CD8-positive, alpha-beta memory T cell (primary cell): ENCODE data around the gene NEK7. TPM values are rescaled to one million over a fixed set of nuclear protein-coding genes. Genes with fewer than 3 reads are reported as not detected.

Experiments used
- CTCF ChIA-PET: fragments of 350-600 bp; sonication (Branson Sonifier 250); formaldehyde crosslinking; loops from one replicate; lab custom pipeline; 2021; ENCODE audit warnings: antibody characterized with exemption; lab: Charles Lee
- POLR2A ChIA-PET: fragments of 350-600 bp; sonication (Branson Sonifier 250); formaldehyde crosslinking; loops from one replicate; lab custom pipeline; 2021; ENCODE audit warnings: antibody characterized with exemption; lab: Charles Lee
- DNase-seq, 5 donors: peaks; one replicate each; pipeline versions ENCODE4 v3.0.0 to v3.0.0-alpha.2; 2020 to 2022; ENCODE audit warnings: mixed read lengths in 1 of 5
- H3K27ac ChIP-seq: one replicate; pipeline ENCODE4 v1.7.0; 2013; ENCODE audit warnings: low read depth, mild to moderate bottlenecking, low read length, moderate library complexity
- H3K27me3 ChIP-seq: 2 replicates; pipeline ENCODE4 v1.7.0; 2013; ENCODE audit warnings: low read length, mild to moderate bottlenecking; ENCODE audit not compliant: insufficient read depth, poor library complexity, severe bottlenecking
- H3K36me3 ChIP-seq: 2 replicates; pipeline ENCODE4 v1.7.0; 2013; ENCODE audit warnings: mild to moderate bottlenecking, low read length, moderate library complexity; ENCODE audit not compliant: insufficient read depth
- H3K4me1 ChIP-seq: 2 replicates; pipeline ENCODE4 v1.7.0; 2013; ENCODE audit warnings: mild to moderate bottlenecking, low read length, moderate library complexity; ENCODE audit not compliant: insufficient read depth
- H3K4me3 ChIP-seq: 2 replicates; pipeline ENCODE4 v1.7.0; 2013; ENCODE audit warnings: mild to moderate bottlenecking, low read length
- H3K9me3 ChIP-seq: 2 replicates; pipeline ENCODE4 v1.7.0; 2013; ENCODE audit warnings: mild to moderate bottlenecking, low read length
- H3K27ac Mint-ChIP-seq, 8 donors: one replicate each; pipeline ENCODE4 v1.8.0; 2020 to 2021; ENCODE audit warnings: mixed read lengths in 8 of 8, mild to moderate bottlenecking in 6 of 8, inconsistent platforms in 3 of 8, moderate library complexity in 3 of 8
- H3K27me3 Mint-ChIP-seq, 2 donors: one replicate each; pipeline ENCODE4 v1.8.0; 2020 to 2021; ENCODE audit warnings: mixed read lengths in 2 of 2, mild to moderate bottlenecking in 1 of 2, moderate library complexity in 1 of 2
- H3K36me3 Mint-ChIP-seq, 3 donors: one replicate each; pipeline ENCODE4 v1.8.0; 2020 to 2021; ENCODE audit warnings: mixed read lengths in 3 of 3, inconsistent platforms in 1 of 3, mild to moderate bottlenecking in 1 of 3
- H3K4me1 Mint-ChIP-seq, 3 donors: one replicate each; pipeline ENCODE4 v1.8.0; 2020 to 2021; ENCODE audit warnings: mixed read lengths in 3 of 3, inconsistent platforms in 1 of 3, mild to moderate bottlenecking in 1 of 3
- H3K4me3 Mint-ChIP-seq, 7 donors: one replicate each; pipeline ENCODE4 v1.8.0; 2020 to 2021; ENCODE audit warnings: mixed read lengths in 7 of 7, mild to moderate bottlenecking in 6 of 7, moderate library complexity in 4 of 7, inconsistent platforms in 2 of 7
- H3K9me3 Mint-ChIP-seq, 5 donors: one replicate each; pipeline ENCODE4 v1.8.0; 2020 to 2022; ENCODE audit warnings: mixed read lengths in 5 of 5, mild to moderate bottlenecking in 3 of 5, moderate library complexity in 2 of 5, inconsistent platforms in 1 of 5
- polyA plus RNA-seq: library from polyadenylated mRNA; unstranded; fragments of 300-500 nt; fragmentation: Illumina TruSeq; gene quantifications from one replicate; pipeline ENCODE4 v1.2.3, GENCODE V29; 2021
- total RNA-seq, 2 experiments: library from RNA; stranded (reverse); gene quantifications; one replicate each; pipeline ENCODE4 v1.2.3, GENCODE V29; 2021

The NEK7 gene
- total and polyA plus RNA-seq, 3 experiments from 2014 or later, result 64.7 to 80.8 (median 68.6) TPM

DNA sequence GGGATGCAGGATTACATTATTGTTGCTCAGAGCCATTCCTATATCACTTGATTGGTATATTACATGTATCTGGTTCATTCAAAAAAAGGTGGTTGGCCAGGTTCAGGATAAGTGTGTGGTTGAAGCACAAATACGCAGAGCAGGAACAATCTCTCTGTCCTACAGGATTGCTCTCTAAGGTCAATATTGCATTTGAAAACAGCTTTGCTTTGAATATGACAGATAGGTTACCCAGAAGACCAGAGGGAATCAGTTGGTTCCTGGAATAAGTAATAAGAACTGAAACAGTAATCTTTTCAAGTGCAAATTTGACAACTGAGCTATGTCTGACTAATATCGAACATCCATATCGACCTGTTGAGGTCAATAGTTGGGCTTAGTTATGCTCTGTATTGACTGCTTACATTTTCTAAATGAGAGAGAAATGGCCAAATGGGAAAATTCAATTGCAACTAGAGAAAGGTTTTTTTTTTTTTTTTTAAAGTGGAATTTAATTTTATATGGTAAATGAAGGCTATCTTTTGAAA, 206.9 kb downstream of the NEK7 start:
- Mint-ChIP-seq H3K27me3 (peaks cover 0 to 3% of the 10 kb centered on the region in 2 donors), H3K4me3 (no peak overlapping the region), H3K4me1 (peaks cover 0 to 3% (median 0%) of the 10 kb centered on the region in 3 donors), H3K36me3 (peaks cover 0 to 18% (median 0%) of the 10 kb centered on the region in 3 donors), H3K9me3 (peaks cover 3 to 11% (median 9%) of the 10 kb centered on the region in 5 donors), H3K27ac (no peak overlapping the region)
- CTCF ChIA-PET, result no interaction called here
- Histone ChIP-seq H3K4me1 (no peaks in the 10 kb centered on the region), H3K4me3 (no peak overlapping the region), H3K36me3 (no peaks in the 10 kb centered on the region), H3K27me3 (no peaks in the 10 kb centered on the region), H3K9me3 (no peaks in the 10 kb centered on the region), H3K27ac (no peak overlapping the region)
- no peak for DNase-seq
- POLR2A ChIA-PET, result no interaction called here

DNA sequence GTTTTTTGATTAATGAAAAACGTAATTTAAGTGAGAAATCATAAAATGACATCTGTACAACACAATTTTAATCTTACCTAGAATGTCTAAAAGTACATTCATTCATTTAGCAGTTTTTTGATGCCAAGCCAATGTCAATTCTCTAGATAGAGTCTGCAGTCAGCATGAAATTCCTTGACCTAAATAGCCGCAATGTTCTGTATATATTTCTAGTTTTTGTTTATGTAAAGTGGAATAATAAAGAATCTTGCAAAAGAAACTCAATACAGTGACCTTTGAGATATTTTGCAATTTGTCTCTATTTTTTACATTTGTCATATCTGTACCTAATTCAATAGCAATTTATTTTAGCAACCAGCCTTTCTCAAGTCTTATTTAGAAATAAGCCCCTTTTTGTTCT, 207.7 kb downstream of the NEK7 start:
- Histone ChIP-seq H3K4me3 (no peak overlapping the region), H3K36me3 (no peaks in the 10 kb centered on the region), H3K27ac (no peak overlapping the region), H3K27me3 (no peaks in the 10 kb centered on the region), H3K4me1 (no peaks in the 10 kb centered on the region), H3K9me3 (no peaks in the 10 kb centered on the region)
- H3K9me3 Mint-ChIP-seq, result peaks cover 6 to 18% (median 14%) of the 10 kb centered on the region in 5 donors
- no peaks in the 10 kb centered on the region for H3K27me3 Mint-ChIP-seq
- no peak overlapping the region for H3K27ac Mint-ChIP-seq
- ChIA-PET POLR2A (no interaction called here), CTCF (no interaction called here)
- H3K36me3 Mint-ChIP-seq, result peaks cover 0 to 26% (median under 1%) of the 10 kb centered on the region in 3 donors
- no peak for DNase-seq
- H3K4me1 Mint-ChIP-seq, result peaks cover 0 to 3% (median 0%) of the 10 kb centered on the region in 3 donors
- H3K4me3 Mint-ChIP-seq, result no peak overlapping the region

DNA sequence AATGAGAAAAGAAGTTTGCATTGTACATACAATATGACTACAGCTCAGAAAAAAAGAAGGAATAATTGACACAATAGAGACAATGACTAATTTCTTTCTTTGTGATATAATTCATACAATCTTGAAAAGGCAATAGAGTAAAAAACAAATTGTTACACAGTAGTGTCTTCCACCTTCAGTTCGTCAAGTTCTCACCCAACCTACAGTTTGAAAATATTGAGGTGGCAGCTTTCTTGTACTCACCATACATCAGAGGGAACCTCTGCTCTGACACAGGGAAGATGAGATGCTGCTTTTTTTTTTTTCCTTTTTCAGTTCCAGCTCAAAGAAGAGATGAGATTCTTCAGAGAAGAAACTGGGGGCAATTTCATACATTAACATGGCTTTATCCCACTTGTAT, 210.5 kb downstream of the NEK7 start:
- Mint-ChIP-seq H3K4me1 (peaks cover 0 to 3% (median 0%) of the 10 kb centered on the region in 3 donors), H3K9me3 (peaks cover 6 to 19% (median 14%) of the 10 kb centered on the region in 5 donors), H3K36me3 (peaks cover 0 to 29% (median 1%) of the 10 kb centered on the region in 3 donors), H3K27me3 (no peaks in the 10 kb centered on the region), H3K4me3 (no peak overlapping the region), H3K27ac (no peak overlapping the region)
- POLR2A ChIA-PET, result interaction anchor here (0.7 kb wide), 1 partner anchor 144 kb away, joined by 3 read pairs; no protein-coding TSS in a partner anchor
- no peaks in the 10 kb centered on the region for H3K27me3 ChIP-seq
- H3K9me3 ChIP-seq, result no peaks in the 10 kb centered on the region
- CTCF ChIA-PET, result interaction anchor here (1.5 kb wide), 1 partner anchor 9 kb away, joined by 3 read pairs; no protein-coding TSS in a partner anchor
- no peaks in the 10 kb centered on the region for H3K36me3 ChIP-seq
- no peak overlapping the region for H3K4me3 ChIP-seq
- H3K4me1 ChIP-seq, result no peaks in the 10 kb centered on the region
- no peak for DNase-seq
- no peak overlapping the region for H3K27ac ChIP-seq

DNA sequence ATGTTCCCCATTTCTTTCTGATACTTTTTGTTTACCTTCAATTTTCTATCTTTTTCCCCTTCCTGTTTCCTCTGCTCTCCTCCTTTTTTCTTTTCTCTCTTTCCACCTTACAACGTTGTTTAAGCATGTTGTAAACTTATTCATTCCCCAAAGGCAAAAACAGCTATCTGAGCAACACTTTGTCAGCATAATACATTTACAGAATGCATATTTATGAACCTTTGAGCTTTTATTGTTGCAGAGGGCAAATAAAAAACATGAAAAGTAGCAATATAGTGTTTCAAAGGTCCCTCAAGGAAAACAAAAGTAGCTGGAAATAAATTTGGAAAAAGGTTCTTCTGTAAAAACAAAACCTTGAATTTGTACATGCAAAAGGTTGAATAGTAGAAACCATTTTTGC, 214.2 kb downstream of the NEK7 start:
- ChIA-PET CTCF (no interaction called here), POLR2A (no interaction called here)
- Mint-ChIP-seq H3K4me1 (peaks cover 0 to 3% (median 0%) of the 10 kb centered on the region in 3 donors), H3K9me3 (peaks cover 9 to 24% (median 18%) of the 10 kb centered on the region in 5 donors), H3K27me3 (peaks cover 0 to 4% of the 10 kb centered on the region in 2 donors), H3K36me3 (peaks cover 0 to 48% (median 1%) of the 10 kb centered on the region in 3 donors), H3K4me3 (no peak overlapping the region), H3K27ac (no peak overlapping the region)
- H3K9me3 ChIP-seq, result peaks cover 3% of the 10 kb centered on the region
- H3K27ac ChIP-seq, result no peak overlapping the region
- no peak overlapping the region for H3K4me3 ChIP-seq
- no peak for DNase-seq
- no peaks in the 10 kb centered on the region for H3K4me1 ChIP-seq
- H3K36me3 ChIP-seq, result no peaks in the 10 kb centered on the region
- H3K27me3 ChIP-seq, result no peaks in the 10 kb centered on the region

Other genes starting within 250 kb of the NEK7 start
- gene LHX9, start 239.6 kb upstream of the NEK7 start, total RNA-seq, result under 1 TPM in 1 of 2 experiments, not detected in 1; 0.07 TPM
- gene LHX9, start 239.6 kb upstream of the NEK7 start, polyA plus RNA-seq, result not detected